Measurements from ENCODE around the gene HOXB1.

DNA sequence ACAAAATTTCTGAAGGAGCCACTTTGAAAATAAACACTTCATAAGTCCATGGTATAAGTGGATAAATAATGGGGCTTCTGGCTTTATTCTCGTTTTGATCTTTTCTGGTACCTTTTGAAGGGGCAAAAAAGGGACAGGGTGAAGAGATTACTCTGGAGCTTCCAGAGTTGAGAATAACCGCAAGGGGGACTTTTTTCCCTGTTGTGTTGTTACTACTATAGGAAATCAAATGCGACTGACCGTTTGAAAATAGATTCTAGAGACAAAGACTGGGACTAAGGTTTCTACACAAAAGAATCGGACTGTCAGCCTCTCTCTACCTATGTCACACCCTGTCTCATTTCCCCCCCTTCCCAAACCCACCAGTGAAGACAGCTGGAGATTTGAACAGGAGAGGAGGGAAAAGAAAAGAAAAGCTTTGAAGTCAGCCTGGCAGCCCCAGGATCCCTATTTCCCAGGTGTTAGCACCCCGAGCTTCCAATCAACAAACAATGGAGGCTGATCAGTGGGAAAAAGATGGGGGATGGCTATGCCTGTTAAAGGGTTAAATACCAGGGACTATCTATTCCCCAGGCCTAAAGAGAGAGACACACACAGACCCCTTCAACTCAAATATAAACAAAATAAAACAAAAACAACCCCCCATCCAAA, 39.0 kb upstream of the HOXB1 start:
- 0 out of 2 replicates have a peak, but pooled peaks have one; percentile 48 for TF ChIP-seq TCF7L2 (IDR thresholded peaks at IDR 0.05; ENCODE audit: low read depth, low read length)
- TF ChIP-seq, protein P1, sequence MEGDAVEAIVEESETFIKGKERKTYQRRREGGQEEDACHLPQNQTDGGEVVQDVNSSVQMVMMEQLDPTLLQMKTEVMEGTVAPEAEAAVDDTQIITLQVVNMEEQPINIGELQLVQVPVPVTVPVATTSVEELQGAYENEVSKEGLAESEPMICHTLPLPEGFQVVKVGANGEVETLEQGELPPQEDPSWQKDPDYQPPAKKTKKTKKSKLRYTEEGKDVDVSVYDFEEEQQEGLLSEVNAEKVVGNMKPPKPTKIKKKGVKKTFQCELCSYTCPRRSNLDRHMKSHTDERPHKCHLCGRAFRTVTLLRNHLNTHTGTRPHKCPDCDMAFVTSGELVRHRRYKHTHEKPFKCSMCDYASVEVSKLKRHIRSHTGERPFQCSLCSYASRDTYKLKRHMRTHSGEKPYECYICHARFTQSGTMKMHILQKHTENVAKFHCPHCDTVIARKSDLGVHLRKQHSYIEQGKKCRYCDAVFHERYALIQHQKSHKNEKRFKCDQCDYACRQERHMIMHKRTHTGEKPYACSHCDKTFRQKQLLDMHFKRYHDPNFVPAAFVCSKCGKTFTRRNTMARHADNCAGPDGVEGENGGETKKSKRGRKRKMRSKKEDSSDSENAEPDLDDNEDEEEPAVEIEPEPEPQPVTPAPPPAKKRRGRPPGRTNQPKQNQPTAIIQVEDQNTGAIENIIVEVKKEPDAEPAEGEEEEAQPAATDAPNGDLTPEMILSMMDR (IDR thresholded peaks at IDR 0.05): no peak
- TF ChIP-seq POLR2AphosphoS5 (IDR thresholded peaks at IDR 0.05; ENCODE audit: low read depth, low read length): no peak
- TF ChIP-seq SIN3A (IDR thresholded peaks at IDR 0.05; ENCODE audit: borderline replicate concordance, insufficient read depth, low read depth, low read length): no peak; the same call in 1 of the 2 replicates
